Loucy (cell line): ENCODE measurements around the gene SOST.

Source experiments
- CTCF ChIP-seq: fragments of 200-600 bp; sonication (generic); conservative IDR thresholded peaks from 2 replicates; pipeline ENCODE4 v1.5.1; 2014; ENCODE audit warnings: mild to moderate bottlenecking, antibody characterized with exemption, low read length
- EZH2phosphoT487 ChIP-seq: fragments of 200-600 bp; IDR thresholded peaks from 2 replicates; pipeline ENCODE4 v1.6.1; 2018; ENCODE audit warnings: antibody characterized with exemption, mild to moderate bottlenecking, moderate library complexity, borderline replicate concordance

- TF ChIP-seq CTCF (no peak), EZH2phosphoT487 (no peak)
Measured at GRCh38 chr17:43720311-43721060, 38.1 kb downstream of the SOST start.
